Measurements from ENCODE around the gene NAT9.

DNA sequence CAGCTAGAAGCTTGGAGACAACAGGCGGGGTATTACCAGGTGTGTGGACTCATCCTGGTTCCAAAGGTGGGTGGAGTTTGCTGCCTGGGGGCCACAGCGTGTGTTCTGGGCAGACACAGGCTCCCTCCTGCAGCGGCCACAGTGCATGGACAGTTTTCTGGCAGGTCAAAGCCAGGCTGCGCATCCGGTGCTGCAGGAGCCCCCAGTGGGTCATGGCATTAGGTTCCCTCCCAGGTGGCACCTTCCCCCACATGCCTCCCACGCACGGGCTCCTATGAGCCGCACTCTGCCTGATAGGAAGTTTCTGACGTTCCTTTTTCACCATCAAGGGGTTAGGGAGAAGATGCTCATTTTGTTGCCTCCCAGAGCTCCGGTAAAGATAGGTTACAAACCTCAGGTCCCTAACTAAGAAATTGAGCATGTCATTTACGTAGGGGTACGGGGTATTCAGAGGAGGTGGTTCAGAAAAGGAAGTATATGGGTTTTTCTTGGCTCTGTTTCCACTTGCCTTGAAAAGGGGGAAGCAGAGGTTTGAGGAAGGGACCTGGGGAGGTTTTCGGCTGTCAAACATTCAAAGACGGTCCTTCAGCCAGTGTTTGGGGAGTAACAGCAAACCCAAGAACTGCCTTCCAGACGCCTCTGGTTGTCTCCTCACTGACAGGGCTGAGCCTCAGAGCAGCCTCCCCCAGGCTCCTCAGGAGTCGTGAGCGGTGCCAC is 32.7 kb upstream of the NAT9 start:
- no peak for TF ChIP-seq POLR2A (IDR thresholded peaks at IDR 0.05)
- TF ChIP-seq, protein P1, sequence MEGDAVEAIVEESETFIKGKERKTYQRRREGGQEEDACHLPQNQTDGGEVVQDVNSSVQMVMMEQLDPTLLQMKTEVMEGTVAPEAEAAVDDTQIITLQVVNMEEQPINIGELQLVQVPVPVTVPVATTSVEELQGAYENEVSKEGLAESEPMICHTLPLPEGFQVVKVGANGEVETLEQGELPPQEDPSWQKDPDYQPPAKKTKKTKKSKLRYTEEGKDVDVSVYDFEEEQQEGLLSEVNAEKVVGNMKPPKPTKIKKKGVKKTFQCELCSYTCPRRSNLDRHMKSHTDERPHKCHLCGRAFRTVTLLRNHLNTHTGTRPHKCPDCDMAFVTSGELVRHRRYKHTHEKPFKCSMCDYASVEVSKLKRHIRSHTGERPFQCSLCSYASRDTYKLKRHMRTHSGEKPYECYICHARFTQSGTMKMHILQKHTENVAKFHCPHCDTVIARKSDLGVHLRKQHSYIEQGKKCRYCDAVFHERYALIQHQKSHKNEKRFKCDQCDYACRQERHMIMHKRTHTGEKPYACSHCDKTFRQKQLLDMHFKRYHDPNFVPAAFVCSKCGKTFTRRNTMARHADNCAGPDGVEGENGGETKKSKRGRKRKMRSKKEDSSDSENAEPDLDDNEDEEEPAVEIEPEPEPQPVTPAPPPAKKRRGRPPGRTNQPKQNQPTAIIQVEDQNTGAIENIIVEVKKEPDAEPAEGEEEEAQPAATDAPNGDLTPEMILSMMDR (IDR thresholded peaks at IDR 0.05): no peak
